Prostate gland (tissue), 2 donors: ENCODE measurements around the gene PLA2G5. TPM values are rescaled to one million over a fixed set of nuclear protein-coding genes. Genes with fewer than 3 reads are reported as not detected.

Experiments used
- DNase-seq: peaks from one replicate; pipeline ENCODE4 v3.0.0-alpha.2; 2019; ENCODE audit warnings: low spot score
- H3K27ac ChIP-seq, 2 donors: fragments of 200-600 bp; sonication (generic); 2 replicates each; pipeline ENCODE4 v1.5.1; 2017 to 2019
- H3K27me3 ChIP-seq: fragments of 200-600 bp; sonication (generic); replicated peaks from 2 replicates; pipeline ENCODE4 v1.5.1; 2019; ENCODE audit not compliant: insufficient read depth
- H3K36me3 ChIP-seq, 2 donors: fragments of 200-600 bp; sonication (generic); 1 replicate in 1 of 2; 2 replicates in 1 of 2; pipeline versions ENCODE4 v1.5.1 to v1.8.1; 2017 to 2019
- H3K4me1 ChIP-seq: fragments of 200-600 bp; sonication (generic); replicated peaks from 2 replicates; pipeline ENCODE4 v1.5.1; 2019
- H3K4me3 ChIP-seq, 2 donors: fragments of 200-600 bp; sonication (generic); 2 replicates each; pipeline ENCODE4 v1.5.1; 2017 to 2019
- H3K9me3 ChIP-seq: fragments of 200-600 bp; sonication (generic); 2 replicates; pipeline ENCODE4 v1.5.1; 2017
- POLR2A ChIP-seq: fragments of 450-650 bp; IDR thresholded peaks from one replicate; pipeline ENCODE4 v1.6.1; 2016; ENCODE audit warnings: antibody characterized with exemption, mild to moderate bottlenecking
- POLR2AphosphoS5 ChIP-seq: sonication (generic); formaldehyde crosslinking; IDR thresholded peaks from one replicate; pipeline ENCODE4 v1.6.1; 2017; ENCODE audit warnings: antibody characterized with exemption
- WGBS: methylation state at CpG from one replicate; pipeline ENCODE4 v1.1.5; 2018; 5-methylcytosine and 5-hydroxymethylcytosine counted together
- intact Hi-C: fragments of 100-400 bp; cut with DNase I; formaldehyde crosslinking; loops from one replicate; pipeline ENCODE4 v1.14.2; 2022
- total RNA-seq, 2 donors: library from RNA; depleted of rRNA; stranded (reverse); fragments of >200 nt; gene quantifications; one replicate each; pipeline ENCODE4 v1.1.0, GENCODE V29; 2016
- TF ChIP-seq, protein P1 (sequence below), 4 experiments: fragments of 200-600 bp in 2 of 4; fragments of 450-650 bp in 2 of 4; sonication (generic) in 2 of 4; IDR thresholded peaks; 1 replicate in 3 of 4; 2 replicates in 1 of 4; pipeline ENCODE4 v1.5.1; 2016 to 2019; ENCODE audit warnings: antibody characterized with exemption in 4 of 4, mild to moderate bottlenecking in 2 of 4, moderate library complexity in 2 of 4

Gene PLA2G5
- total RNA-seq, 2 donors from 2014 or later, result 8.7 to 23.2 TPM

DNA sequence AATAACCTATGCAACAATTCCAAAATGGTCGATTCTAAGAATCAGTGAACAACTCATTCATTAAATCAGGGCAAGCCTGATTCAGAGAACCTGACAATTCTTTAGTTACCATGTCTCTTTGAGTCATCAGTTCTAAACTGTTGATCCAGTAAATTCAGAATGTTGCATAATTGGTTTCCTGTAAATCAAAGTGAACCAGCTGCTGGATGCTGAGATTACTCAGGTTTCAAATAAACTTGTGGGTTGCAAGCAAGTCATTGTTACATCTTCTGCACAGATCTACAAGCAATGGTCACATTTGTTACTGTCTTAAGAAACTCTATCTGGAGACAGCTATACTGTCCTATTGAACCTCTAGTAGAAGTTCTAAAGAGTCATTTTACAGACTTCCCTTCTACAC lies 32.9 kb downstream of the PLA2G5 start:
- Histone ChIP-seq H3K9me3 (no peaks in the 10 kb centered on the region), H3K36me3 (no peaks in the 10 kb centered on the region), H3K4me3 (no peak overlapping the region), H3K27ac (no peak overlapping the region), H3K27me3 (no peaks in the 10 kb centered on the region), H3K4me1 (peaks cover 9% of the 10 kb centered on the region)
- 51% methylated on average over 1 of the region's 1 CpG for WGBS
- intact Hi-C loops, result loop anchor here (5.0 kb wide), 1 partner anchor 49 kb away; no protein-coding TSS in a partner anchor
- TF ChIP-seq, protein P1, sequence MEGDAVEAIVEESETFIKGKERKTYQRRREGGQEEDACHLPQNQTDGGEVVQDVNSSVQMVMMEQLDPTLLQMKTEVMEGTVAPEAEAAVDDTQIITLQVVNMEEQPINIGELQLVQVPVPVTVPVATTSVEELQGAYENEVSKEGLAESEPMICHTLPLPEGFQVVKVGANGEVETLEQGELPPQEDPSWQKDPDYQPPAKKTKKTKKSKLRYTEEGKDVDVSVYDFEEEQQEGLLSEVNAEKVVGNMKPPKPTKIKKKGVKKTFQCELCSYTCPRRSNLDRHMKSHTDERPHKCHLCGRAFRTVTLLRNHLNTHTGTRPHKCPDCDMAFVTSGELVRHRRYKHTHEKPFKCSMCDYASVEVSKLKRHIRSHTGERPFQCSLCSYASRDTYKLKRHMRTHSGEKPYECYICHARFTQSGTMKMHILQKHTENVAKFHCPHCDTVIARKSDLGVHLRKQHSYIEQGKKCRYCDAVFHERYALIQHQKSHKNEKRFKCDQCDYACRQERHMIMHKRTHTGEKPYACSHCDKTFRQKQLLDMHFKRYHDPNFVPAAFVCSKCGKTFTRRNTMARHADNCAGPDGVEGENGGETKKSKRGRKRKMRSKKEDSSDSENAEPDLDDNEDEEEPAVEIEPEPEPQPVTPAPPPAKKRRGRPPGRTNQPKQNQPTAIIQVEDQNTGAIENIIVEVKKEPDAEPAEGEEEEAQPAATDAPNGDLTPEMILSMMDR (IDR thresholded peaks at IDR 0.05), result no peak
- peak; percentile 76 for TF ChIP-seq POLR2AphosphoS5
- no peak for DNase-seq

- Histone ChIP-seq H3K9me3 (no peaks in the 10 kb centered on the region), H3K36me3 (no peaks in the 10 kb centered on the region), H3K27me3 (no peaks in the 10 kb centered on the region), H3K4me1 (peaks cover 9% of the 10 kb centered on the region), H3K27ac (no peak overlapping the region), H3K4me3 (no peak overlapping the region)
- TF ChIP-seq POLR2A (no peak), POLR2AphosphoS5 (peak; percentile 80)
- TF ChIP-seq, protein P1 (IDR thresholded peaks at IDR 0.05), result no peak
- 17% methylated on average over 1 of the region's 1 CpG for WGBS
- DNase-seq, result peak; percentile 26
- intact Hi-C loops, result no loop called here
Measured at GRCh38 chr1:20105856-20106255, 35.9 kb downstream of the PLA2G5 start.

DNA sequence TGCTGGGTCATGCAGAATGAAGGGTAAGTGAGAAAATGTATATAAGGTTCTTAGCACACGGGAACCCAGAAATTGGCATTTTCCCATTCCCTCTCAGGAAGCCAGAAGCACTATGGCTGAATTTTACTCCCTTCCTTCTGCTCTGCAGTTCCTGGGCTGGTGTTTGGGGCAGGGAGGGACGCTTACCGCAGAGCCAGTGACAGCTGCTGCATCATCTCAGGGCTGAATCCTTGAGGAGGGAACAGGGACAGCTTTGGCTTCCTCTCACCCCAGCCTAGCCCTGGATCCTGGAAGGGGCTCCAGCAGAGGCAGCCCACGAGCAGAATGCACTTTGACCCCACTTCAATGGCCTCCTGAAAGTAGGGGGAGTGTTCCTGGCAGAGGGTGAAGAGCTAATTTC lies 37.4 kb downstream of the PLA2G5 start:
- intact Hi-C loops, result no loop called here
- Histone ChIP-seq H3K9me3 (no peaks in the 10 kb centered on the region), H3K27me3 (no peaks in the 10 kb centered on the region), H3K27ac (no peak overlapping the region), H3K4me1 (peaks cover 4% of the 10 kb centered on the region), H3K4me3 (no peak overlapping the region), H3K36me3 (no peaks in the 10 kb centered on the region)
- WGBS, result 77% methylated on average over 4 of the region's 4 CpGs
- no peak for DNase-seq
- TF ChIP-seq, protein P1 (IDR thresholded peaks at IDR 0.05), result no peak
- TF ChIP-seq POLR2AphosphoS5, result no peak
- no peak for TF ChIP-seq POLR2A

GRCh38 chr1:20107796-20108195 lies 37.8 kb downstream of the PLA2G5 start:
- H3K27ac ChIP-seq, result no peak overlapping the region

More at GRCh38 chr1:20107796-20108195, 37.8 kb downstream of the PLA2G5 start:
- WGBS, result 80% methylated on average over 4 of the region's 4 CpGs
- no peaks in the 10 kb centered on the region for H3K36me3 ChIP-seq
- H3K4me3 ChIP-seq, result no peak overlapping the region
- TF ChIP-seq, protein P1 (IDR thresholded peaks at IDR 0.05), result no peak
- TF ChIP-seq POLR2A, result no peak
- DNase-seq, result no peak
- no peaks in the 10 kb centered on the region for H3K9me3 ChIP-seq
- intact Hi-C loops, result no loop called here
- H3K4me1 ChIP-seq, result peaks cover 4% of the 10 kb centered on the region
- H3K27me3 ChIP-seq, result no peaks in the 10 kb centered on the region
